ENCODE results near the gene IL10. TPM values are rescaled to one million over a fixed set of nuclear protein-coding genes. Genes with fewer than 3 reads are reported as not detected.
A peak's percentile ranks its signal among the peaks of the same experiment; 100 is the strongest.

Gene IL10
- total and polyA plus RNA-seq, 5 donors from 2014 or later: 0.60 to 7.0 (median 3.2) TPM

DNA sequence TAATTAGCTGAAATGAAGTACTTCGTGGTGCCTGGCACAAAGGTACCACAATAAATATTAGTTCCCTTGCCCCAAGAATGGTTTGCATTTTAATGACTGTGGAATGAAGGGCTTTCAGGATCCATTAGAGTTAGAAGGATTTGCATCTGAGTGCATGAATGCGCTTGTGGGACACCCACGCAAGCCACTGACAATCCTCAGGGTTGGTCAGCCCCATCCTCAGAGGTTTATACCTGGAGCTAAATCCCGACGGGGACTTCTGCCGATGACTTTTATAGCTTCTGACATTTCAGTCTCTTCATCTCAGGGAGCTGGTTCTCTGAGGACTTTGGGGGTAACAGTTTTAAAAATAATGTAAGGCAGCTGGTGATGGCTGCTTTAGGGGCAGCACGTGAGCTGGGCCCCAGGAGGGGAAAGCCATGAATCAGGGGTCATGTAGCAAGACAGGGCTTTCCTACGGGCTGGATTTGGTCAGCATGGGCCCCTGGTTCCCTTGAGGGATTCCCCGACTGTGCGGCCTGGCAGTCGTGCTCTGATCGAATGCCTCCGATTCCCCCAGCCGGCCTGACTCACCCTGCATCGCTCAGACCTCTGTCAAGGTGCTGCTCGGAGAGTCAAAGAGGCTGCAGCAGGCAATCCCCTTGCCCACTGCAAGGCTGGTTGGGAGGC is 20.8 kb upstream of the IL10 start:
- ATAC-seq (ENCODE audit: low read depth in 2 of 2) (peak in 1 of 2 donors; percentile 28), DNase-seq (no peak)
- Histone ChIP-seq H3K4me3 (ENCODE audit: low read depth, low read length) (no peak overlapping the region), H3K36me3 (ENCODE audit: control insufficient read depth, insufficient read depth, low read length) (no peaks in the 10 kb centered on the region), H3K4me1 (ENCODE audit: control insufficient read depth, insufficient read depth, low read length, poor library complexity, severe bottlenecking) (peaks cover 21% of the 10 kb centered on the region), H3K9me3 (ENCODE audit: control insufficient read depth in 2 of 2, low read length in 2 of 2) (no peaks in the 10 kb centered on the region), H3K27me3 (ENCODE audit: control insufficient read depth, insufficient read depth, low read length) (no peaks in the 10 kb centered on the region), H3K27ac (ENCODE audit: insufficient read depth, low read length, poor library complexity, severe bottlenecking) (no peak overlapping the region)
- no peaks in the 10 kb centered on the region for H3K36me3 Mint-ChIP-seq
- peaks cover 0 to 4% (median 0%) of the 10 kb centered on the region in 7 donors for H3K9me3 Mint-ChIP-seq
- peaks cover 9 to 61% (median 38%) of the 10 kb centered on the region in 4 donors for H3K4me1 Mint-ChIP-seq
- no peak overlapping the region for H3K4me3 Mint-ChIP-seq
- peak overlapping the region in 1 of 3 donors; percentile 86 for H3K27ac Mint-ChIP-seq
- no peaks in the 10 kb centered on the region for H3K27me3 Mint-ChIP-seq

DNA sequence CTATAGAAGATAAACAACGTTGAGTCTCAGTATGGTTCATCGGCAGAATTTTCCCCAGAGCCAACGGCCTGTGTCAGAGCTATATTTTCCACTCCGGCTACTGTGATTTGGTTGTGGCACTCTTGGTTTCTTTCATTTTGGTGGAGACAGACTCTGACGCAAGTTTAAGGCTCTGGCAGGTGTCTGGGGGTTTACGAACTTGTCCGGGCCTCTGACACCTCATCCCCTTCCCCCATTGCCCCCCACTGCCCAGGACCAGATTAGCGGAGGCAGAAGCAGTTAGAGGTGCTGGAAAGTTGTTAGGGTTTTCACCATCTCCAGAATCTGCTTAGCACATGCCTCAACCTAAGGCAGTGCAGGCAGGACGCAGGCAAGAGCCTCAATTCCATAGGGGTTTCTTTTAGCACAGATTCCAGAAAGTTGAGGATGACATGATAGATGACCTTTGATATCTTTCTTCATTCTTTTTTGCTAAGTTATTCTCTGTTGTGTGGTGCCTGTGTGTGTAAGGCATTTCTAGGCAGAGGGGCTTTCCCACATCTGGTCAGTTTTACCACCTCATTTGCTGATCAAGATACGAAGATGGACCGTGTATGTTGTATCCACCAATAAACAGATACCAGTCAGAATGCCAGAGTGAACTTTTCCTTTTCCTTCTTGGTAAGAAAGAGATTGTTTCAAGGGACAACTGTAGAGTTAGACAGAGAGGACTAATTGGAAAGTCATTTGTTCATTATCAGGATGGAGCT is 18.4 kb upstream of the IL10 start:
- Histone ChIP-seq H3K27ac (ENCODE audit: insufficient read depth, low read length, poor library complexity, severe bottlenecking) (no peak overlapping the region), H3K4me3 (ENCODE audit: low read depth, low read length) (no peak overlapping the region), H3K27me3 (ENCODE audit: control insufficient read depth, insufficient read depth, low read length) (no peaks in the 10 kb centered on the region), H3K9me3 (ENCODE audit: control insufficient read depth in 2 of 2, low read length in 2 of 2) (no peaks in the 10 kb centered on the region), H3K4me1 (ENCODE audit: control insufficient read depth, insufficient read depth, low read length, poor library complexity, severe bottlenecking) (peaks cover 21% of the 10 kb centered on the region), H3K36me3 (ENCODE audit: control insufficient read depth, insufficient read depth, low read length) (no peaks in the 10 kb centered on the region)
- H3K27me3 Mint-ChIP-seq: no peaks in the 10 kb centered on the region
- peak overlapping the region in 2 of 3 donors; percentile 39 to 70 for H3K27ac Mint-ChIP-seq
- DNase-seq: no peak
- no peak for ATAC-seq (ENCODE audit: low read depth in 2 of 2)
- H3K36me3 Mint-ChIP-seq: no peaks in the 10 kb centered on the region
- peak overlapping the region in 2 of 4 donors; percentile 53 to 68 for H3K4me3 Mint-ChIP-seq
- peaks cover 16 to 74% (median 48%) of the 10 kb centered on the region in 4 donors for H3K4me1 Mint-ChIP-seq
- peaks cover 0 to 4% (median 0%) of the 10 kb centered on the region in 7 donors for H3K9me3 Mint-ChIP-seq

DNA sequence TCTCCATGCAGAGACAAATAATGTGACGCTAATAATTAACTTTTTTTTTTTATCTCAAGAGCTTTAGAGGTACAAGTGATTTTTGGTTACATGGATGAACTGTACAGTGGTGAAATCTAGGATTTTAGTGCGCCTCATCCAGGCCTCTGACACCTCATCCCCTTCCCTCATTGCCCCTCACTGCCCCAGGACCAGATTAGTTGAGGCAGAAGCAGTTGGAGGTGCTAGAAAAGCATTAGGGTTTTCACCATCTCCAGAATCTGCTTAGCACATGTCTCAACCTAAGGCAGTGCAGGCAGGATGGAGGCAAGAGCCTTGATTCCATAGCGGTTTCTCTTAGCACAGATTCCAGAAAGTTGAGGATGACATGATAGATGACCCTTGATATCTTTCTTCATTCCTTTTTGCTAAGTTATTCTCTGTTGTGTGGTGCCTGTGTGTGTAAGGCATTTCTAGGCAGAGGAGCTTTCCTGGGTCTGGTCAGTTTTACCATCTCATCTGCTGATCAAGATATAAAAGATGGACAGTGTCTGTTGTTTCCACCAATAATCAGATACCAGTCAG is 16.3 kb upstream of the IL10 start:
- Mint-ChIP-seq H3K27me3 (no peaks in the 10 kb centered on the region), H3K9me3 (no peaks in the 10 kb centered on the region), H3K27ac (peak overlapping the region in 1 of 3 donors; percentile 40), H3K4me3 (no peak overlapping the region), H3K4me1 (peaks cover 21 to 74% (median 51%) of the 10 kb centered on the region in 4 donors), H3K36me3 (no peaks in the 10 kb centered on the region)
- Histone ChIP-seq H3K9me3 (ENCODE audit: control insufficient read depth in 2 of 2, low read length in 2 of 2) (no peaks in the 10 kb centered on the region), H3K27ac (ENCODE audit: insufficient read depth, low read length, poor library complexity, severe bottlenecking) (no peak overlapping the region), H3K27me3 (ENCODE audit: control insufficient read depth, insufficient read depth, low read length) (no peaks in the 10 kb centered on the region), H3K4me3 (ENCODE audit: low read depth, low read length) (no peak overlapping the region), H3K36me3 (ENCODE audit: control insufficient read depth, insufficient read depth, low read length) (no peaks in the 10 kb centered on the region), H3K4me1 (ENCODE audit: control insufficient read depth, insufficient read depth, low read length, poor library complexity, severe bottlenecking) (peaks cover 34% of the 10 kb centered on the region)
- ATAC-seq (ENCODE audit: low read depth in 2 of 2): no peak
- DNase-seq: no peak

DNA sequence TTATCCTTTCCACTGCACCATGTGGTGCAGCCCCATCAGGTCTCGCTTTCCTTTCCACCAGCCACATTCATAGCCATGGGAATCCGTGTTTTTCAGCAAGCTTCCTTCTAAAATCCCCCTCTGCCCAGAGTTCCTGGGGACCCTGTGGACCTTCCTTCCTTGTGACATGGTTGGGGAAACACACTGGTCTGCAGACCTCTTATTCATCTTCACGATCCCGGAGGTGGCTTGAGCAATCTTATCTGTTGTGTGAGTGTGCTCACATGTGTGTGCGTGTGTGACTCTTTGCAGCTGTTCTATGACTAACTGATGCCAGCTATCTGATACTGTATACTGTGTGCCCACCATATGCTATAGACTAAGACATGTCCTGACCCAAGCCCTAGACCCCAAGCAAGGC is 15.6 kb upstream of the IL10 start:
- no peak for ATAC-seq (ENCODE audit: low read depth in 2 of 2)
- Mint-ChIP-seq H3K36me3 (no peaks in the 10 kb centered on the region), H3K27ac (peak overlapping the region in 2 of 3 donors; percentile 39 to 40), H3K27me3 (no peaks in the 10 kb centered on the region), H3K4me3 (peak overlapping the region in 1 of 4 donors; percentile 18), H3K9me3 (no peaks in the 10 kb centered on the region), H3K4me1 (peaks cover 21 to 77% (median 53%) of the 10 kb centered on the region in 4 donors)
- DNase-seq: no peak
- Histone ChIP-seq H3K27ac (ENCODE audit: insufficient read depth, low read length, poor library complexity, severe bottlenecking) (no peak overlapping the region), H3K36me3 (ENCODE audit: control insufficient read depth, insufficient read depth, low read length) (no peaks in the 10 kb centered on the region), H3K9me3 (ENCODE audit: control insufficient read depth in 2 of 2, low read length in 2 of 2) (no peaks in the 10 kb centered on the region), H3K4me1 (ENCODE audit: control insufficient read depth, insufficient read depth, low read length, poor library complexity, severe bottlenecking) (peaks cover 36% of the 10 kb centered on the region), H3K4me3 (ENCODE audit: low read depth, low read length) (no peak overlapping the region), H3K27me3 (ENCODE audit: control insufficient read depth, insufficient read depth, low read length) (no peaks in the 10 kb centered on the region)

DNA sequence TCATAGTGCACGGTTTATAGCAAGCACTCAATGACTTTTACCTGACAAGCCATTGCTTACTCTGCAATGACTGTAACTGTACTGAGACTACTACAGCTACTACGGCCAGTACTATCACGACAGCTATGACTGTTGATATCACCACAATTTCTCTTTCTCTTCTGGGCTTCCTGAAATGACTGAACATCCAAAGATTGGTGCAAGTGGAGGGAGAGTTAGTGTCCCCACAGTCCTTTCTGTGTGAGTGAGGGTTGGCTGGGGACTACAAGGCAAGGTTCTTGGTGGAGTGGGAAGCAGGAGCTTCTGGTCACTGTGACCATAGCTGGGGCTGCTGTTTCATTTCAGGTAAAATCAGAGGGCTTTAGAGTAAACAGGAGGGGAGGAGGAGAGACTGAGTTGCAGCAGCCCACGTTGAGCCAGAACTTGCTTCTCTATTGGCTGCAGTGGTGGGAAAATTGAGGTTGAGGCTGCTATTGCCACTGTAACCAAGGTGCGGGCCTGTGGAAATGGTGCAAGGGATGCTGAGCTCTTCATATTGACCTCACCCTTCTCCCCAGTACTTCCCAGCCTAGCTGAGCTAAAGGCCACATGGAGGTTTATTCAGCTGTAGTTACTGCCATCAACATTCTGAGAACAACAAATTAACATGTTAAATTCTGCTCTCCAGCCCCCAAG is 14.1 kb upstream of the IL10 start:
- Mint-ChIP-seq H3K27ac (peak overlapping the region; percentile 2 to 89 (median 13)), H3K4me3 (peak overlapping the region in 1 of 4 donors; percentile 67), H3K9me3 (no peaks in the 10 kb centered on the region), H3K36me3 (no peaks in the 10 kb centered on the region), H3K27me3 (no peaks in the 10 kb centered on the region), H3K4me1 (peaks cover 21 to 71% (median 49%) of the 10 kb centered on the region in 4 donors)
- Histone ChIP-seq H3K4me1 (ENCODE audit: control insufficient read depth, insufficient read depth, low read length, poor library complexity, severe bottlenecking) (peaks cover 32% of the 10 kb centered on the region), H3K36me3 (ENCODE audit: control insufficient read depth, insufficient read depth, low read length) (no peaks in the 10 kb centered on the region), H3K27ac (ENCODE audit: insufficient read depth, low read length, poor library complexity, severe bottlenecking) (no peak overlapping the region), H3K27me3 (ENCODE audit: control insufficient read depth, insufficient read depth, low read length) (no peaks in the 10 kb centered on the region), H3K9me3 (ENCODE audit: control insufficient read depth in 2 of 2, low read length in 2 of 2) (no peaks in the 10 kb centered on the region), H3K4me3 (ENCODE audit: low read depth, low read length) (no peak overlapping the region)
- ATAC-seq (ENCODE audit: low read depth in 2 of 2) (no peak), DNase-seq (peak in 1 of 3 donors; percentile 39)

DNA sequence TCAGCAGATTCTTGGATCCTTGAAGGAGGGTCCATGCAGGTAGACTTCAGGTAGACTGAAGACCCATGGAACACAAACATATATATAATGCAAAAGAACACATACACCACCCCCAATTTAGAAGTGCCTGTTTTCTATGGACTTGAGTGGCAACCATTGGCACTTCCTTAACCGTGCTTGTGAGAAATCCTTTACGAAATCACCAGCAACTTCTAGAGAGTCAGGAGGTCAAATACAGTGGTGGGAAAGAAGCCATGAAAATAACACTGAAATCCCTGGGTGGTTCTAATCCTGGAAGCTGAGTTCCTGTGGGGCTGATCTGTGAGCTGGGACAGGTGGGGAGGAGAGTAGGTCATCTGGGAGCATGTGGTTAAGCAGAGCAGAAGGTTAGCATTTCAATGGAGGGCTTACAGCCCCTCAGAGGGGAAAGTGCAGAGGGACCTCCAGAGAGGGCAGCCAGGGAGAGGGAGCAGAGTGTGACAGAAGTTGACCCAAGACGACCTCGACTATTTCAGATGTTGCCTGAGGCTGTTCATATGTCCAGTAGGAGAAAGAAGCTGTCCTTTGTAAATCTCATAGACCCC is 13.0 kb upstream of the IL10 start:
- DNase-seq: no peak
- H3K36me3 ChIP-seq (ENCODE audit: control insufficient read depth, insufficient read depth, low read length): no peaks in the 10 kb centered on the region
- ATAC-seq (ENCODE audit: low read depth in 2 of 2): no peak
- Mint-ChIP-seq H3K9me3 (peaks cover 0 to 2% (median 0%) of the 10 kb centered on the region in 7 donors), H3K27me3 (no peaks in the 10 kb centered on the region), H3K27ac (peak overlapping the region; percentile 87 to 97 (median 89)), H3K4me1 (peaks cover 14 to 61% (median 43%) of the 10 kb centered on the region in 4 donors), H3K36me3 (no peaks in the 10 kb centered on the region), H3K4me3 (peak overlapping the region in 3 of 4 donors; percentile 30 to 82 (median 67))
- H3K4me1 ChIP-seq (ENCODE audit: control insufficient read depth, insufficient read depth, low read length, poor library complexity, severe bottlenecking): peaks cover 32% of the 10 kb centered on the region
- H3K9me3 ChIP-seq (ENCODE audit: control insufficient read depth in 2 of 2, low read length in 2 of 2): no peaks in the 10 kb centered on the region
- peak overlapping the region; percentile 63 for H3K4me3 ChIP-seq (ENCODE audit: low read depth, low read length)
- H3K27me3 ChIP-seq (ENCODE audit: control insufficient read depth, insufficient read depth, low read length): no peaks in the 10 kb centered on the region
- H3K27ac ChIP-seq (ENCODE audit: insufficient read depth, low read length, poor library complexity, severe bottlenecking): peak overlapping the region; percentile 66

DNA sequence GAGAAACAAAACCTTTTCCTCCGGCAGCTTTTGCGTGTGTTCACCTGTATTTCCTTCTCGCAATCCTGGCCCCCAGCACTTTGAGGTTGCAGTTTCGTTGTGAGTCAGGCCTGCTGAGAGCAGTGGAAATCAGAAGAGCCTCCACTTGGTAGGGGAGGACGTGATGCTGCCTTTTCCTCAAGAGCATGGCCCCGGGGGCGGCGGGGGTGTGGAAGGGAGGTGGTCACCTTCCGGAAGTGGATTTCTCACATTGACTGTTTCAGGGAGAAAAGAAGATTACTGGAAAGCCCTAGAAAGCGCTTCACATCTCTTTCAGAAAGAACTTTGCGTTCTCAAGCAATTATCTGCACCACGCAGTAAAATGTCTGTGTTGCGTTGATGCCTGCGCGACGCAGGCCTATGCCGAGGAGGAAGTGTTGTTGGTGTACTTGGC is 12.2 kb upstream of the IL10 start:
- H3K4me1 ChIP-seq (ENCODE audit: control insufficient read depth, insufficient read depth, low read length, poor library complexity, severe bottlenecking): peaks cover 32% of the 10 kb centered on the region
- DNase-seq (peak; percentile 48 to 96 (median 71)), ATAC-seq (ENCODE audit: low read depth in 2 of 2) (peak; percentile 93 to 94)
- H3K27ac ChIP-seq (ENCODE audit: insufficient read depth, low read length, poor library complexity, severe bottlenecking): peak overlapping the region; percentile 66
- peak overlapping the region; percentile 32 to 82 (median 70) for H3K4me3 Mint-ChIP-seq
- no peaks in the 10 kb centered on the region for H3K36me3 Mint-ChIP-seq
- peak overlapping the region; percentile 89 to 97 (median 92) for H3K27ac Mint-ChIP-seq
- H3K27me3 Mint-ChIP-seq: no peaks in the 10 kb centered on the region
- H3K36me3 ChIP-seq (ENCODE audit: control insufficient read depth, insufficient read depth, low read length): no peaks in the 10 kb centered on the region
- no peaks in the 10 kb centered on the region for H3K27me3 ChIP-seq (ENCODE audit: control insufficient read depth, insufficient read depth, low read length)
- H3K9me3 Mint-ChIP-seq: peaks cover 0 to 2% (median 0%) of the 10 kb centered on the region in 7 donors
- peak overlapping the region; percentile 63 for H3K4me3 ChIP-seq (ENCODE audit: low read depth, low read length)
- no peaks in the 10 kb centered on the region for H3K9me3 ChIP-seq (ENCODE audit: control insufficient read depth in 2 of 2, low read length in 2 of 2)
- peaks cover 14 to 55% (median 39%) of the 10 kb centered on the region in 4 donors for H3K4me1 Mint-ChIP-seq

Measured in CD4-positive, CD25-positive, alpha-beta regulatory T cell (primary cell).